ENCODE measurements around the gene SLC5A11. TPM values are rescaled to one million over a fixed set of nuclear protein-coding genes. Genes with fewer than 3 reads are reported as not detected.
"Not testable (repeated sequence)": the region's sequence is repeated elsewhere in the genome, so short reads cannot be mapped to it uniquely, and the experiment has no call there.

Gene SLC5A11
- total RNA-seq, 1 donor from 2014 or later = 0.16 TPM

DNA sequence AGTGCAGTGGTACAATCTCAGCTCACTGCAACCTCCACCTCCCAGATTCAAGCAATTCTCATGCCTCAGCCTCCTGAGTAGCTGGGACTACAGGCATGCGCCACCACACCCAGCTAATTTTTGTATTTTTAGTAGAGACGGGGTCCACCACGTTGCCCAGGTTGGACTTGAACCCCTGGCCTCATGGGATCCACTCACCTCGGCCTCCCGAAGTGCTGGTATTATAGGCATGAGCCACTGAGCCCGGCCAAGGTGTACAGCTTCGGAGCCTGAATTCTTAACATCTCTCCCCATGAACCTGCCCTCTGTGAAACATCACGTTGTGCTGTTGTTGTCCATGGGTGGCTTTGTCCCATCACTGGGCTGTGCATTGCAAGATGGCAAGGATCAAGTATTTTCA is 11.1 kb downstream of the SLC5A11 start:
- DNase-seq (ENCODE audit: low spot score) = peak; percentile 49

DNA sequence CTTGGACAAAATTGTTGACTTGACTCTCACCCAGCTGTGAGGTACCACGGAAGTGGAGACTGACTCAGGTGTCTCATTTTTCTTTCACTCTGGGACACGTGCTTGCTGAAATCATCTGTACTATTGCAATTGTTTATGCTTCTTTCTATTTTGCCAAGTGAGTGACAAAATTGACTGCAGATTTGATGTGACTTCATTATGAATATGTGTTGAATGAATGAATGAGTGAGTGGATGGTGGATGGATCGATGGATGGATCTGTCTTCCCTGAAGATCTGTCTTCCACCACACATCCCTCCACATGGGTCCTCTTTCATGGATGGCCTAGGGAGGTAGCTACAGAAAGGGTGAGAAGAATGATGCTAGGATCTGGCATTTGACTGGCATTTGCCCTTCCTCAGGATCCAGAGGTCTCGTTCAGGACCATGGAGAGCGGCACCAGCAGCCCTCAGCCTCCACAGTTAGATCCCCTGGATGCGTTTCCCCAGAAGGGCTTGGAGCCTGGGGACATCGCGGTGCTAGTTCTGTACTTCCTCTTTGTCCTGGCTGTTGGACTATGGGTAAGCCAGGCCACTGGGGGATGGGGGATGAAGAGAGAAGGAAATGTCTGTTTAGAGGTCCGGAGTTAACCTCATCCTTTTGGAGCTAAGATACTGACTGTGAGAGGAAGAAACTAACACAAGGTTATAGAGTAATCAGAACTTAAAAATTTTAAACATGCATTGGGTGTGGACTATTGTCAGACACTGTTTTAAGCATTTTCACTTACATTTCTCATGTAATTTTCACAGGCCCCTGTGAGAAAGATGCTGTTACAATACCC is 12.7 kb downstream of the SLC5A11 start:
- peak; percentile 86 for DNase-seq (ENCODE audit: low spot score)

DNA sequence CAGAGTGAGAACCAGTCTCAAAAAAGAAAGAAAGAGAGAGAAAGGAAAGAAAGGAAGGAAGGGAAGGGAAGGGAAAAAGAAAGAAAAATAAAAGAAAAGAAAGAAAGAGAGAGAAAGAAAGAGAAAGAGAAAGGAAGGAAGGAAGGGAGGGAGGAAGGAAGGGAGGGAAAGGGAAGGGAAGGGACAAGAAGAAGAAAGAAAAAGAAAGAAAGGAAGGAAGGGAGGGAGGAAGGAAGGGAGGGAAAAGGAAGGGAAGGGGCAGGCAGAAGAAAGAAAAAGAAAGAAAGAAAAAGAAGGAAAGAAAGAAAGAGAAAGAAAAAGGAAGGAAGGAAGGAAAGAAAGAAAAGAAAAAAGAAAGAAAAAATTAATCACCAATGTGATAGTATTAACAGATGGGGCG is 15.7 kb downstream of the SLC5A11 start:
- no peak for DNase-seq (ENCODE audit: low spot score)

DNA sequence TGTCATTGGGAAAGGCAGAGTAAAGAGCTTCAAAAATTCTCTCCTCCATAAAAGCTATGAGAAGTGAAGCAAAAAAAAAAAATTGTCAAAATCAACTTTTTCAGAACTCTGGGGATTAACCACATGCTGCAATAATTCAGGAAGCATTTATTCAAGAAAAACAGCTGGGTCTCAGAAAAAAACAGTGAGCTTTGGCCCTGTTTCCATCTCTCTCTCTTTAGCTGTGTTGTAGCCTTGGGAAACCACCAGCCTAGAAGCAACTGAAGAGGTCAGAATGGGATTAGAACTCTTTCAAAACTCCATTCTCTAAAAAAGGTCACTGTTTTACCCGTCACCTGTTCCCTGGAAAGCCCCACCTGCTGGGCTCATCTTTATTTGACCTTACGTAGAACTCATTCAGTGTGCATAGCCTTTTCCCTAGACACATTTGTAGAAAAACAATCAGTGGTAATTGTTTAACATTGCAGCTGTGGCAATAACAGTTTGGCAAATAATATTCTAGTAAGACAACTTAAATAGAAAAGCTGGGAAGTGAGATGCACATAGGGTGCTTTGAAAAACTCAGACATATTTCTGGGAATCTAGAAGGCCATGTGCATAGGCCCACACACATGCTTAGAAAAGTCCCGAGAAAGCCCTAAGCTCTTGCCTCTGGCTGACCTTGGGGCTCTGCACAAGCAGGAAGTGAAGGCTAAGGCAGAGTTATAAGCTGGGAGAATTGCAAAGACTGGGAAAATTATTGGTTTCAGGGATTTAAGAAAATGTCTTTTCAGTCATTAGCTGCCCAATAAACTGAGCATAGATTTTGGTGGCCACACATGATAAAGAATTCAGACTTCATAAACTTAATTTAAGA is 18.0 kb downstream of the SLC5A11 start:
- DNase-seq (ENCODE audit: low spot score) = no peak

DNA sequence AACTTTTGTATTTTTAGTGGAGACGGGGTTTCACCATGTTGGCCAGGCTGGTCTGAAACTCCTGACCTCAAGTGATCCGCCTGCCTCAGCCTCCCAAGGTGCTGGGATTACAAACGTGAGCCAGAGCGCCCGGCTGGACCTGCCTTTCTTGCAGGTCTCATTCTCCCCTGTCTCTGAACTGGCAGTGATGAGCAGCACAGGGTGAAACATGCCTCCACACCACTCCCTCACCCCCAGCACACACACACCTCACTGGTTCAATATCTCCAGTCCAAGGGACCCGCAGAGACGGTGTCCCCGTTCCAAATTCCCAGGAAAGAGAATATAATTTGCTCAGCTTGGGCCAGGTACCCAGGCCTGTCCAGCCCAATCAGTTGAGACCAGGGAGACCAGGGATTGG is 23.3 kb downstream of the SLC5A11 start:
- peak; percentile 49 for DNase-seq (ENCODE audit: low spot score)

DNA sequence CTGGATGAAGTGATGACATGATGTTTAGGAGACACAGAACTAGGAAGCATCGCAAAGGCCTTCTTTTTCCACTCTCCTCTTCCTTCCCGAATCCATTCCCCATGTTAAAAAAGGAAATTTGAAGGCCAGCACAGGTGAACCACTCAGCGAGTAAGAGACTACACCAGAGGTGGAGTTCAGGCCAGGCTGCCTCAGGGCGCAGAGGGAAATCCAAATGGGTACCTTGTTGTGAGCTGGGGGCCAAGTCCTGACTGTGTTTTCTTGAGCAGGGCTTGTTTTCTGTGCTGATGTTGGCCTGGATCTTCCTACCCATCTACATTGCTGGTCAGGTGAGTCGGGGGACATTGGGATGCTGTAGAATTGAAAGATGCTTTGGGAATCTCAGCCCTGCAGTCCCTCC is 26.1 kb downstream of the SLC5A11 start:
- DNase-seq (ENCODE audit: low spot score) = peak; percentile 45

DNA sequence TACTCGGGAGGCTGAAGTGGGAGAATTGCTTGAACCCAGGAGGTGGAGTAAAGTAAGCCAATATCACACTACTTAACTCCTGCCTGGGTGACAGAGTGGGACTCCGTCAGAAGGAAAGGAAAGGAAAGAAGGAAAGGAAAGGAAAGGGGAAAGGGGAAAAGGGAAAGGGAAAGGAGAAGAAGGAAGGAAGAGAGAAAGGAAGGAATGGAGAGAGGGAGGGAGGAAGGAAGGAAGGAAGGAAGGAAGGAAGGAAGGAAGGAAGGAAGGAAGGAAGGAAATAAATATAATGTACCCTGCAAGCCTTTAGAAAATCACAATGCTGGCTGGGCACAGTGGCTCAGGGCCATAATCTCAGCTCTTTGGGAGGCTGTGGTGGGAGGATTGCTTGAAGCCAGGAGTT is 27.3 kb downstream of the SLC5A11 start:
- no peak for DNase-seq (ENCODE audit: low spot score)

DNA sequence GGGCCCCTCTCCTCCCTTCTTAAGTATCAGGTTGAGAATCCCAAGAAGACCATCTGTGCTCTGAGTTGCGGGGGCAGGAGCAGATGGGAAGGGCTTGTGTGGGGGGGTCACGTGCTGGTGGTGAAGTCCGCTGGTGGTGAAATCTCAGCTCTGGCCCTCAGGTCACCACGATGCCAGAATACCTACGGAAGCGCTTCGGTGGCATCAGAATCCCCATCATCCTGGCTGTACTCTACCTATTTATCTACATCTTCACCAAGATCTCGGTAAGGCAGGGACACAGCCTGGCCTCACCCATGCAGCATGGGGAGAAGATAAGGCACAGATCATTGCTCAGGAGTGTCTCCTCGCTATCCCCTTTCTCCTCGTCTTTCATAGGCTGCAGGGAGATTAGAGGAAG is 29.7 kb downstream of the SLC5A11 start:
- no peak for DNase-seq (ENCODE audit: low spot score)

DNA sequence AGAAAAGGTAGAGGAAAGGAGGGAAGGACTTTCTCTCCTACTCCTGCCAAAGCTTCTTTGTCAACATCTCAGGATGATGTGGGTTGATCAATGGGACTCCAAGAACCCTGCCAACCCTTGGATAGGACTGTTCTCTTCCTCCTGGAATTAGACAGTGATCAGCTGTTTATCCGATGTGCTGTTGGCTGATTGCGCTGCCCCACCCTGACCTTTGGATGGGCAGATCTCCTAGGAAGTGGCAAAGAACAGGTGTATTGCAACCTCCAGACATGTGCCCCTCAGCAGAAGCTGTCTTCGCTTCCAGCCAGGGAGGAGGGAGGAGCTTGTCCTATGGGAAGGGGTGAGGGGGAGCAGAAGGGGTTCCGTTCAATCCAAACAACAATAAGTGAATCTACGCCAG is 30.5 kb downstream of the SLC5A11 start:
- no peak for DNase-seq (ENCODE audit: low spot score)

DNA sequence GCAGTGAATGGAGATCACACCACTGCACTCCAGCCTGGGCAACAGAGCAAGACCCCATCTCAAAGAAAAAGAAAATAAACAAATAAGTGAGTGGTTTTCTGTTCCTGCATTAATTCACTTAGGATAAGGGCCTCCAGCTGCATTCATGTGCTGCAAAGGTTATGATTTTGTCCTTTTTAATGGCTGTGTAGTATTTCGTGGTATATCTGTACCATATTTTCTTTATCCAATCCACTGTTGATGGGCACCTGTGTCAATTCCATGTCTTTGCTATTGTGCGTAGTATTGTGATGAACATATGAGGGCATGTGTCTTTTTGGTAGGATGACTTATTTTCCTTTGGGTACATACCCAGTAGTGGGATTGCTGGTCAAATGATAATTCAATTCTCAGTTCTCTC is 33.9 kb downstream of the SLC5A11 start:
- no peak for DNase-seq (ENCODE audit: low spot score)

DNA sequence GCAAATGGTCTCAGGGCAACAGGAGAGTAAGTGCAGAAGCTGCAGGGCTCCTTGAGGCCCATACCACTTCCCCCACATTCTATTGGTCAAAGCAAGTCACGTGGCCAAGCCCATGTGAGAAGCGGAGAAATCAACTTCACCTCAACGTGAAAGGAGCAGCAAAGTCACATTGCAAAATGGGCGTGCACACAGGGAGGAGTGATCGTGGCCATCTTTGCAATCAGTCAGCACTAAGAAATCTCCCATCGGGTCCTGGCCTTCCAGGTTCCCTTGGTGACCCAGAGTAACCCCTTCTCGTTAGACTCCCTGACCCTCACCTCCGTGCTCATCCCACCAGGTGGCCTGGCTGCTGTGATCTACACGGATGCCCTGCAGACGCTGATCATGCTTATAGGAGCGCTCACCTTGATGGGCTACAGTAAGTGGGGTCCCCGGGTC is 38.0 kb downstream of the SLC5A11 start:
- DNase-seq (ENCODE audit: low spot score) = no peak

DNA sequence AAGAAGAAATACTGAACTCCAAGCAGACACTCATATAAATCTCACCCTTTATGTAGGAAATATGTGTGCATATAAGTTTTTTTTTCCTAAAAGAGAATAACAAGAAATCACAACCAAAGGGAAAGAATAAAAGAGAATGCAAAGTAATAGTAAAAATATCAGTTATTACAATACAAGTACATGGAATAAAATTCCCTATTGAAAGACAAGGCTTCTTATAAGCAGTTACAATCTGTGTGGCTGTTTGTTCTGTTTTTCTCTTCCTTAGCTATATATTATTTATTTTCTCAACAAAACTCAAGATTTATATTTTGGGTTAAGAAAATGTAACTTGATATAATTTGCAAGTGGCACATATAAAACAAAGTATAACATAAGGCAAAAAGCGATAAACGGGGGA is 41.7 kb downstream of the SLC5A11 start:
- no peak for DNase-seq (ENCODE audit: low spot score)

DNA sequence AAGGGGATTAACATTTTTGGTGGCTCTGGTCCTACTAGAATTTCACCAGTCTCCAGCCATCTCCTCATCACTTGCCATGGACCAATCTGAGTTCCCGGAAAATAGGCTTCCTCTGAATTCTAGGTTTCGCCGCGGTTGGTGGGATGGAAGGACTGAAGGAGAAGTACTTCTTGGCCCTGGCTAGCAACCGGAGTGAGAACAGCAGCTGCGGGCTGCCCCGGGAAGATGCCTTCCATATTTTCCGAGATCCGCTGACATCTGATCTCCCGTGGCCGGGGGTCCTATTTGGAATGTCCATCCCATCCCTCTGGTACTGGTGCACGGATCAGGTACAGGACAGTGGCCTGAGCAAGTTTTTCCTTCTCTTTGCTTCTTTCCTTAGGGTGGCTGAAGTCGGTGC is 45.0 kb downstream of the SLC5A11 start:
- peak; percentile 26 for DNase-seq (ENCODE audit: low spot score)

DNA sequence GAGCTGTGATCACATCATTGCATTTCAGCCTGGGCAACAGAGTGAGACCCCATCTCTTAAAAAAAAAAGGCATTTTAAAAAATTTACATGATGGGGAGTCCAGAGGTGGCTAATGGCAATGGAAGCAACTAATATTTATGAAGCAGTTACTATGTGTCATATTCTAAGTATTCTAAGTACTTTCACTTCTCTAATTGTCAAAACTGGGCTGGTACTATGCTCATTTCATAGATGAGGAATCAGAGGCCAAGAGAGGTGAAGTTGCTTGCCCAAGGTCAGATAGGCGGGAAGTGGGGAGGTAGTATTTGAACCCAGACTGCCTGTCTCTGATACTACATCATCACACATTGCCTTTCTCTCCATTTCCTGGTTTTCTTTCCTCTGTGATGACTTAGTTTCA is 50.7 kb downstream of the SLC5A11 start:
- DNase-seq (ENCODE audit: low spot score) = no peak

DNA sequence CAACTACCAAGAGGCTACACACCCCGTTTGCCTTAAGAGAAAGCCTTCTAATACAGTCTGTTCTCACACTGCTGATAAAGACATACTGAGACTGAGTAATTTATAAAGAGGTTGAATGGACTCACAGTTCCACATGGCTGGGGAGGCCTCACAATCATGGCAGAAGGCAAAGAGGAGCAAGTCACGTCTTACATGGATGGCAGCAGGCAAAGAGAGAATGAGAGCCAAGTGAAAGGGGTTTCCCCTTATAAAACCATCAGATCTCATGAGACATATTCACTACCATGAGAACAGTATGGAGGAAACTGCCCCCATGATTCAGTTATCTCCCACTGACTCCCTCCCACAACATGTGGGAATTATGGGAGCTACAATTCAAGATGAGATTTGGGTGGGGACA is 51.8 kb downstream of the SLC5A11 start:
- not testable (repeated sequence) for DNase-seq (ENCODE audit: low spot score)

DNA sequence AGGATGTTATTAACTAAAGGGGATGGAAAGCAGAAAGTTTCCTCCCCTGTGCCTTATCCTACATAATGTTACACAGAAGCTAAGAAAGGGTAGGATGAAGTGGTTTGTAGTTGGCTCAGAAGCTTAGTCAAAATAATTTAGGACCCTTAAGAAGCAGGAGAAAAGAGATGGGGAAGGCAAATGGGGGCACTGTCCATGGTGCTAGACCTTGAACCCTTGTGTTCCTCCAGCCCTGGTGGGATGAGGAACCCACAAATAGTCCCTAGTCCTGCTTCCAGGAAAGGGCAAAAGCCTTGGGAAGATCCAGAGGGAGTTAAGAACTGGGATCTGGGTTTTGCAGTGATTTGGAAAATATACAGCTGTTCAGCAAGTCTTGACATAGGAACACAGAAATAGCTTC is 54.5 kb downstream of the SLC5A11 start:
- DNase-seq (ENCODE audit: low spot score) = no peak

DNA sequence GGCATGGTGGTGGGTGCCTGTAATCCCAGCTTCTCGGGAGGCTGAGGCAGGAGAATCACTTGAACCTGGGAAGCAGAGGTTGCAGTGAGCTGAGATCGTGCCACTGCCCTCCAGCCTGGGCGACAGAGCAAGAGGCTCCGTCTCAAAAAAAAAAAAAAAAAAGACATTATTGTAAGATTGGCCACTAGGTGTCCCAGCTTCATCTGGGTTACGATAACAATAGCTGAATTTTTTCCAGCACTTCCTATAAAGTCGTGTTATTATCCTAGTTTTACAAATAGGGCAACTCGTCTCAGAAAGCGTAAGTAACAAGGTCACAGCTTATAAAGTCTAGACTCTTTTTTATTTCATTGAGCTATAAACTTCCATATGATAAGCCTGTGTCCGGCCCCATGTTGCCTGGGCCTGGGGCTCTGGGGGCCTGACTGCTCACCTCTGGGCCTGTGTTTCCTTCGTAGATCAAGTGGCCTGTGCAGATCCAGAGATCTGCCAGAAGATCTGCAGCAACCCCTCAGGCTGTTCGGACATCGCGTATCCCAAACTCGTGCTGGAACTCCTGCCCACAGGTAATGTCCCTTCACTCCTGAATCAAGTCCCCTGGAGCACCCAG is 60.5 kb downstream of the SLC5A11 start:
- DNase-seq (ENCODE audit: low spot score) = no peak

DNA sequence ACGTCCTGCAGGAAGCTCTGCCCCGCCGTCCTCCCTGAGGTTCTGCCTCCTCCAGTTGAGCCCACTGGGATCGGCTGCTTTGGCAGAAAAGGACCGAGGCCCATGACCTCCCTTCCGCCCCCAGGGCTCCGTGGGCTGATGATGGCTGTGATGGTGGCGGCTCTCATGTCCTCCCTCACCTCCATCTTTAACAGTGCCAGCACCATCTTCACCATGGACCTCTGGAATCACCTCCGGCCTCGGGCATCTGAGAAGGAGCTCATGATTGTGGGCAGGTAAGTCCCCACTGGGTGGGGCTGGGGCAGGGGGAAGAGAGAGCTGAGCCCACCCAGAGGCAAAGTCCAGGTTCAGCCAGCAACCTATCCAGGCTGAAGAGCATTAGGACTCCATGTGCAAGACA is 61.1 kb downstream of the SLC5A11 start:
- no peak for DNase-seq (ENCODE audit: low spot score)

DNA sequence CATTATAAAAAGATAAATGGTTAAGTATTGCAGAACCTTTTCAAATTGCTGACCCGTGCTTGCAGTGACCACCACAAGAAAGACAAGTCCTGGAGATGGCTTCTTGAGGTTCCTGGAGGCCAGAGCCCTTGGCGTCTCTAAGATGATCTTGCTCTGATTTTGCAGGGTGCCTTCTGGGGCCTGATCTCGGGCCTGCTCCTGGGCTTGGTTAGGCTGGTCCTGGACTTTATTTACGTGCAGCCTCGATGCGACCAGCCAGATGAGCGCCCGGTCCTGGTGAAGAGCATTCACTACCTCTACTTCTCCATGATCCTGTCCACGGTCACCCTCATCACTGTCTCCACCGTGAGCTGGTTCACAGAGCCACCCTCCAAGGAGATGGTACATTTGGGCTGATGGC is 63.0 kb downstream of the SLC5A11 start:
- no peak for DNase-seq (ENCODE audit: low spot score)

DNA sequence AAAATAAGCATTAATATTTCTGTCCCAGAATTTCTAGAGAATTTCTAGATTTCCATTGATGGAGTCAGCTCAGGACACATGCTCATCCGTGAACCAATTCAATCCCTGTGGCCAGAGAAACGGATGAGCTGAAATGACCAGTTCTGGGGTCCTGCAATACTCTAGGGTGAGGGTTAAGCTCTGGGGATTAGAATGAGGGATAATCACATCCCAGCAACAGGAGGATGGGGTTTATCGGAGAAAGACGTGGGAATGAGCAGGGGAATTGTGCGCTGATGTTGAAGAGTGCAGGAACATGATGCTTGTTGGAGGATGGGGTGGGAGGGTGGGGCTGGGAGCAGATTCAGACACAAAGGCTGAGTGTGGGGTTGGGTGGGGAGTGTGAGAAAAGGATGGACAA is 64.1 kb downstream of the SLC5A11 start:
- no peak for DNase-seq (ENCODE audit: low spot score)

DNA sequence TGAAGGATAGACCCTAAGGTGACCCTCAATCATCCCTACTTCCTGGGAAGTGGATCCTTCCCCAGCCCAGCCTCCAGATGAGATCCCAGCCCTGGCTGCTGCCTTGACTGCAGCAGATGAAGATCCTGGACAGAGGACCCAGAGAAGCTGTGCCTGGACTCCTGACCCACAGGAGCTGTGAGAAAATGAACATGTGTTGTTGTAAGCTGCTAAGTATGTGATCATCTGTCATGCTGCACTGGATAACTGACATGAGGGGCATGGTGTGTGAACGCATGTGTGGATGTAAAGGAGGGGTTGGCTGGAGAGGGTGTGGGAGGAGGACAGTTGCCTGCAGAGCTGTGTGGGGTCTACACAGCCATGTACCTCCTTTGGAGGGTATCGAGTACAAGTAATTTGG is 69.3 kb downstream of the SLC5A11 start:
- DNase-seq (ENCODE audit: low spot score) = no peak

DNA sequence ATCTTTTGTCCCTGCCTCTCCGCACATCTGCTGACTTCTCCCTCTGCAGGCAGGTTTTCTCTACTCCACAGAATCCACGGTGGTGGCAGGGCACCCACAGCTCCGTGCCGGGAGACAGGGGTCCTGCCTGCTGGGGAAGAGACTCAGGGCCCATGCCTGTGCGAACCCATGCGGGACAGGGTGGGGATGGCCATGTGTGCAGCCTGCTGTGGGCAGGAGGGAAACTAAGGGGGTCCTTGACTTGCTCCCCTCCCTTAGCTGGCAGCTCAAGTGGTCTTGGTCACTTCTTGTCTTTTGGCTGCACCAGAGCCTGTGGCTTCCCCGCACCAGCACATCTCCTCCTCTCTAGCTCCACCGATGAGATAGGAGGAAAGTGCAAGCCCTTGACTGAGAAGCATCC is 69.8 kb downstream of the SLC5A11 start:
- no peak for DNase-seq (ENCODE audit: low spot score)

Data from mesenteric fat pad (tissue), 1 donor.